Adrenal gland (tissue), 5 donors: ENCODE data around the gene MFSD2B.

Experiments
- POLR2A ChIP-seq, 2 donors: fragments of 450-650 bp; IDR thresholded peaks; one replicate each; pipeline ENCODE4 v1.6.1; 2017; ENCODE audit warnings: antibody characterized with exemption in 2 of 2, mild to moderate bottlenecking in 2 of 2, moderate library complexity in 1 of 2
- TF ChIP-seq, protein P1 (sequence below), 6 experiments: fragments of 450-650 bp in 4 of 6; fragments of 200-600 bp in 2 of 6; sonication (generic) in 1 of 6; IDR thresholded peaks; 1 replicate in 5 of 6; 2 replicates in 1 of 6; pipeline versions ENCODE4 v1.5.1 to v1.8.0; 2016 to 2021; ENCODE audit warnings: antibody characterized with exemption in 6 of 6, mild to moderate bottlenecking in 2 of 6, moderate library complexity in 1 of 6
- donor health status: DM: no; HTN: no; CAD: no.

DNA sequence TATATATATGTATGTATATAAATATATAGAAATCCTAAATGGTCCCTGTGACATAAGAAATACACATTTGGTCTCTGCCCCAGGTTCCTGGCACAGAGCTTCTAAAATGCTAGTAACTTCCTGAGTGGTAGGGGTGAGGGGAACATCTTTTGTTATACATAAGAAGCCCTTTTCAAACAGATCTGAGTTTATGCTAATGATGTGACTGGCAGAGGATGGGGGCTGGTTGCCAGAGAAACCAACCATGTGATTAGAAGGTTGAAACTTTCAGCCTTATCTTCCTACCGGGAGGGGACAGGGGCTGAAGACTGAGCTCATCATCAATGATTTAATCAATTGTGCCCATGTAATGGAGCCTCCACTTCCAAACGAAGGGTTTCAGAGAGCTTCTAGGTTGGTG, 16.3 kb downstream of the MFSD2B start:
- TF ChIP-seq, protein P1, sequence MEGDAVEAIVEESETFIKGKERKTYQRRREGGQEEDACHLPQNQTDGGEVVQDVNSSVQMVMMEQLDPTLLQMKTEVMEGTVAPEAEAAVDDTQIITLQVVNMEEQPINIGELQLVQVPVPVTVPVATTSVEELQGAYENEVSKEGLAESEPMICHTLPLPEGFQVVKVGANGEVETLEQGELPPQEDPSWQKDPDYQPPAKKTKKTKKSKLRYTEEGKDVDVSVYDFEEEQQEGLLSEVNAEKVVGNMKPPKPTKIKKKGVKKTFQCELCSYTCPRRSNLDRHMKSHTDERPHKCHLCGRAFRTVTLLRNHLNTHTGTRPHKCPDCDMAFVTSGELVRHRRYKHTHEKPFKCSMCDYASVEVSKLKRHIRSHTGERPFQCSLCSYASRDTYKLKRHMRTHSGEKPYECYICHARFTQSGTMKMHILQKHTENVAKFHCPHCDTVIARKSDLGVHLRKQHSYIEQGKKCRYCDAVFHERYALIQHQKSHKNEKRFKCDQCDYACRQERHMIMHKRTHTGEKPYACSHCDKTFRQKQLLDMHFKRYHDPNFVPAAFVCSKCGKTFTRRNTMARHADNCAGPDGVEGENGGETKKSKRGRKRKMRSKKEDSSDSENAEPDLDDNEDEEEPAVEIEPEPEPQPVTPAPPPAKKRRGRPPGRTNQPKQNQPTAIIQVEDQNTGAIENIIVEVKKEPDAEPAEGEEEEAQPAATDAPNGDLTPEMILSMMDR (IDR thresholded peaks at IDR 0.05) = no peak
- TF ChIP-seq POLR2A (IDR thresholded peaks at IDR 0.05) = no peak
